ENCODE measurements around the gene SLC9A2.

Gene SLC9A2

DNA sequence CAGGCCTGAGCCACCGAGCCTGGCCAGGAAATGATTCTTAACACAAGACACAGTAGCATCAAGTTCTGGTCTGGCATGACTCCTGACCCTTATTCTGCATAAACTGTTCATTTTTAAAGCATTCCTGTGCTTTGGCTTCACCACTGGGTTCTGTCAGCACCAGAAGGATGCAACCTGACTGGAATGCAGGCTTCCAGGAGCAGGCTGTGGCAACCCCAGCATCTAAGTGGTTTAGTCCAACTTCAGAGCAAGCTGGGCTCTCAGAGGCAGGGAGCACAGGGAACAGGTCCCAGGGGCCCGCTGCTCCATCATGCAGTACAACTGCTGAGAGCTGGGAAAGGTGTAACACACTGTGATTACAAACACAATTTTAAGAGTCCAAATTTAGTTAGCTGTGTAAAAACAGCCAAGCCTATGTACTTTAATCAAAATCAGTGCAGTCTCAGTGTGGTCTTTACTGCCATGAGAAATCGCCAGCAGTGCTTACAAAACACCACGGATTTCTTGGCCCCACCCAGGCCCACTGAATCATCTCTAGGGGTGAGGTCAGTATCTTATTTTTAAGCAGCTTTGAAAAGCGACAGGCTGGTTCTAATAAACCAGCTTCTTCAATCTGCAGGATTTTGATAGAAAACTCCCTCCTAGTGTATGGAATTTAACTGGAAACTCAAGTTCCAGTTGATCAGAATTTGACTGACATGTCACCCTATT is 98.1 kb downstream of the SLC9A2 start:
- peak; percentile 37 for DNase-seq (ENCODE audit: low read depth)
- TF ChIP-seq, protein P1, sequence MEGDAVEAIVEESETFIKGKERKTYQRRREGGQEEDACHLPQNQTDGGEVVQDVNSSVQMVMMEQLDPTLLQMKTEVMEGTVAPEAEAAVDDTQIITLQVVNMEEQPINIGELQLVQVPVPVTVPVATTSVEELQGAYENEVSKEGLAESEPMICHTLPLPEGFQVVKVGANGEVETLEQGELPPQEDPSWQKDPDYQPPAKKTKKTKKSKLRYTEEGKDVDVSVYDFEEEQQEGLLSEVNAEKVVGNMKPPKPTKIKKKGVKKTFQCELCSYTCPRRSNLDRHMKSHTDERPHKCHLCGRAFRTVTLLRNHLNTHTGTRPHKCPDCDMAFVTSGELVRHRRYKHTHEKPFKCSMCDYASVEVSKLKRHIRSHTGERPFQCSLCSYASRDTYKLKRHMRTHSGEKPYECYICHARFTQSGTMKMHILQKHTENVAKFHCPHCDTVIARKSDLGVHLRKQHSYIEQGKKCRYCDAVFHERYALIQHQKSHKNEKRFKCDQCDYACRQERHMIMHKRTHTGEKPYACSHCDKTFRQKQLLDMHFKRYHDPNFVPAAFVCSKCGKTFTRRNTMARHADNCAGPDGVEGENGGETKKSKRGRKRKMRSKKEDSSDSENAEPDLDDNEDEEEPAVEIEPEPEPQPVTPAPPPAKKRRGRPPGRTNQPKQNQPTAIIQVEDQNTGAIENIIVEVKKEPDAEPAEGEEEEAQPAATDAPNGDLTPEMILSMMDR (IDR thresholded peaks at IDR 0.05; ENCODE audit: control insufficient read depth, insufficient read depth, low read depth, low read length, missing control alignments): no peak
- H3K4me3 ChIP-seq (ENCODE audit: control insufficient read depth, low read depth, low read length): no peak overlapping the region

DNA sequence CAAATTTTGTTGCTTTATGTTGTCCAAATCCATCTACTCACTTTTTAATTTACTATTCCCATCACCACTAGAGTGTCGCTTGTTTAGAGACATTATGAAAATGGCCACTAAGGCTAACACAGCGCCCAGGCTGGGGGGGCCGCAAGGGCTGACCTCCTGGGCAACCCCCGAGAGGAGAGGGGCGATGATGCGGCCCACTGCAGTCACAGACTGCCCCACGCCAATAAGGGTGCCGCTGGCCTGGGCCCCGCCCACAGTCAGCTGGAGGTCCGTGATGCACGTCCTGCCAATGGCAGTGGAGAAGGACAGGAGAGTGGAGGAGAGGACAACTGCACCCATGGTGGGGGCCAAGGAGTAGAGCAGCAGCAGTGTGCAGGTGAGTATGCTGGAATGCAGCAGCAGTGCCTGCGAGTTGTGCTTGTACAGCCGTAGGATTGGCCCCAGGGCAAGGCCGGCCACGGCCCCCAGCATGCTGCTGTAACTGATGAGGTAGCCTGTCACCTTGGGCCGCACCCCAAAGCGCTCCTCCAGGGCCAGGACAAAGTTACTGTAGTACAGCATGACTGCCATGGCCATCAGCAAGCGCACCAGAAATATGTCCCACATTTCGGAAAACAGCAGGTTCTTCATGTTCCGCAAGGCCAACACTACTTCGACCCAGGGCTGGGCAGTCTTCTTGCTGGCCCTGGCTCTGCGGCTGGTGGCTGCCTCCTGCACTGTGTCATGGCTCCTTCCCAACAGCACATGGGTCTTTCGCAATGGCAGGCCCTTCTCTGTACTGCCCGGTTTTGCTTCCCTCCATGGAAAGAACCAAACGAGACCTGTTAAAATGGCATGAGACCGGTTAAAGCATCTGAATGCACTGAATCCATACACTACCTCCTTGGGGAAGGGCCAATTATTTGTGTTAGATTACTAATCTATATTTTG is 99.3 kb downstream of the SLC9A2 start:
- no peak overlapping the region for H3K4me3 ChIP-seq (ENCODE audit: control insufficient read depth, low read depth, low read length)
- no peak for DNase-seq (ENCODE audit: low read depth)
- TF ChIP-seq, protein P1 (IDR thresholded peaks at IDR 0.05; ENCODE audit: control insufficient read depth, insufficient read depth, low read depth, low read length, missing control alignments): no peak

DNA sequence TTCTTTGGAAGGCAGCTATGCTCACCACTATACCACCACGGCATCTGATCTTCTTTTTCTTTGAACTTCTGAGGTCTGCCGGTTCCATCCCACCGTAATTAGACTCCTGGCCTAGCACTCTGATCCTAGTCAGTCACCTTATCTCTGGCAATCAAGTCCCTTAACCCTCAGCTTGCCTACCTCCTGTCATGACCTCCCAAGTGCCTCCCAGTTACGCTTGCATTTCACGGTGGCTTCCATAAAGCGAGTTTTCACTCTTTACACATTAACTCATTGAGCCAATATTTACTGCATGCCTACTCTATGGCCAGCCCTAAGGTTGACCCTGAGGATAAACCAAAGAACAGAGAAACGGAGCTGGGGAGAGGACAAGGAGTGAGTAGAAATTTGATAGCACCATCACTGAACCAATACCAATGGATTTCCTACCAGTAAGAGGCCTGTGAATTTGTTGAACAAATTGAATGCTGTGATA is 104.7 kb downstream of the SLC9A2 start:
- no peak overlapping the region for H3K4me3 ChIP-seq (ENCODE audit: control insufficient read depth, low read depth, low read length)
- no peak for DNase-seq (ENCODE audit: low read depth)
- TF ChIP-seq, protein P1 (IDR thresholded peaks at IDR 0.05; ENCODE audit: control insufficient read depth, insufficient read depth, low read depth, low read length, missing control alignments): no peak

DNA sequence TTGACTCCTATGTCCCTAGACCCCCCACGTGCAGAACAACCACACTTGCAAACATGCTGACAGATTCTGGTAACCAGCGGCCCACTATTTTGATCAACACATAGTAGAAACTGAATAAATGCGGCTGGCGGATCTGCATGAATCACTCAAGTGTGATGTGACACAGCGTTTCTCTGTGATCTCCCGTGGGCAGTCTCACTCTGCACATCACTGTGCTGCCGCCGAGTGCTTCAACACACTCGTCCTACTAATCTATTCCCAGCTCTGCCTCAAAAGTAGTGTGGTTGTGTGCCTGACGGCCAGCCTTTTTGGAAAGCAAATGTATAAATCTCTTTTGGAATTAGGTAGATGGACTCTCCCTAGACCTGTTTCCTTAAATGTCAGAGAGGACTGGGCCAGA is 105.2 kb downstream of the SLC9A2 start:
- no peak overlapping the region for H3K4me3 ChIP-seq (ENCODE audit: control insufficient read depth, low read depth, low read length)
- no peak for DNase-seq (ENCODE audit: low read depth)
- TF ChIP-seq, protein P1 (IDR thresholded peaks at IDR 0.05; ENCODE audit: control insufficient read depth, insufficient read depth, low read depth, low read length, missing control alignments): no peak

DNA sequence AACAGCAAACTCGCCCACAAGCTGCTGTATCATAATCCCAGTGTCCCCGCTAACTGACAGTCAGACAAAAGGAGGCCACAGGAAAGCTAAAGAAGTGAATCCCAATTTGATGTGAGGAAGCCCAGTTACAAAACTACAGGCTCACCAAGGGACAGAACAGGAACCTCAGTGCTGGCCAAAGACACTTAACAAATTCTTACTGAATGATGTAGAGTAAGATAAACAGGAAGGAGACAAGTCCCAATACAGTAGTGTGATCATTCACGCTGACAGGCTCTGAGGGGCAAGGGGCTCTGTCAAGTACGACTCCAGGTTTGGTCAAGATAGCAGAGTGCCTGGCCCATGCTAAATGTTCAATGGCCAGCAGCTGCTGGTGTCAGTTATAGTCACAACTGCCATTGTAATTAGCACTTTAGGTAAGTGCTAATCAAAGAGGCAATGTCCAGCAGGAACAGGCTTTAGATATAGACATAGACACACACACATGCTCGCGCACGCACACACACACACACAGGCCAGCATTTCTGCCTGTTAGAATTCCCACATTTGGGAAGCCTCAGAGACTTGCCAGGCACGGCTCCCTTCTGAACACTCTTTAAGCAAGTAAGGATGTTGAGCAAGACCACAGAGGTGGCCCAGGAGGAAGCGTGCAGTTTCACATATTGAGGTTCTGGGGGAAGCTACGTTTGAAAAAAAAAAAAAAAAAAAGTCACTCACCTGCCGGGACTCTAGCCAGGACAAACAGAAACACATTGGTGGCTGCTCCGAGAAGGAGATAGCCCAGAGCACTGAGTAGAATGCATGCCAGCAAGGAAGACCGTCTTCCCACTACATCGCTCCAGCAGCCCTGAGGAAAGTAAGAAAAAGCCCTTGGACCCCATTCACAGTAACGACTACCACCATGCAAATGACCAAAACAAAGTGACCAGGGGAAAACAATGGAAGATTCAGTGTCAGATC is 107.1 kb downstream of the SLC9A2 start:
- DNase-seq (ENCODE audit: low read depth): no peak
- H3K4me3 ChIP-seq (ENCODE audit: control insufficient read depth, low read depth, low read length): no peak overlapping the region

More for the DNA sequence above, 107.1 kb downstream of the SLC9A2 start:
- TF ChIP-seq, protein P1 (IDR thresholded peaks at IDR 0.05; ENCODE audit: control insufficient read depth, insufficient read depth, low read depth, low read length, missing control alignments): no peak

Measured in AG09309 (cell line).